ENCODE results near the gene SYNCRIP.

- no peak for TF ChIP-seq CTCF (IDR thresholded peaks at IDR 0.05; ENCODE audit: low read depth, low read length, missing input control)
- no peak for TF ChIP-seq TAF1 (conservative IDR thresholded peaks at IDR 0.05)
- TF ChIP-seq REST (IDR thresholded peaks at IDR 0.05) = no peak
- TF ChIP-seq GABPA (IDR thresholded peaks at IDR 0.05 in 1 of 2, conservative IDR thresholded peaks at IDR 0.05 in 1 of 2) = no peak
- TF ChIP-seq ATF3 (IDR thresholded peaks at IDR 0.05) = no peak
- TF ChIP-seq ZBTB33 (IDR thresholded peaks at IDR 0.05) = no peak
- TF ChIP-seq RAD21 (IDR thresholded peaks at IDR 0.05) = no peak
- no peak for TF ChIP-seq RXRA (IDR thresholded peaks at IDR 0.05)
Measured at GRCh38 chr6:85591207-85591606, 51.5 kb downstream of the SYNCRIP start.

Data from liver (tissue), 3 donors.